ENCODE data around the gene MAB21L4.

The MAB21L4 gene

DNA sequence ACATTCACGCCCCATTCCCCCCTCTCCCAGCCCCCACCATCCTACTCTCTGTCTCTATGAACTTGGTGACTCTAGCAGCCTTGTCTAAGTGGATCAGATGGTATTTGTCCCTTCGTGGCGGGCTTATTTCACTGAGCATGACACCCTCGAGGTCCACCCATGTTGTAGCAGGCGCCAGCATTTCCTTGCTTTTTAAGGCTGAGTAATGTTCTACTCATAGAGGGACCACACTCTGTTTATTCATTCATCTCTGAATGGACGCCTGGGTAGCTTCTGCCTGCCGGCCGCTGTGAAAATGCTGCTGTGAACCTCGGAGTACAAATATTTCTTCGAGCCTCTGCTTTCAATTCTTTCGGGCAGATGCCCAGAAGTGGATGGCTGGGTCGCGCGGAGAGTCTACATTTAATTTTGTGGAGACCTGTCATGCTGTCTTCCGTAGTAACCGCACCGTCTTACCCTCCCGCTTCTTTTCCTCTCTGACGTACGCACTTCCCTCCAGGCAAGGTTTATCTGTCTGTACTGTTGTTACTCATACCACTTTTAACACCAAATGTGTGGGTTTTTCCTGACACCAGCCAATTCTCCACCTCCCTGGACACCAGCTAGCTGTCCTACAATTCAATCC lies 15.8 kb upstream of the MAB21L4 start:
- no peak for DNase-seq

- no peak for DNase-seq
Measured at GRCh38 chr2:240909216-240909974, 13.4 kb upstream of the MAB21L4 start.

GRCh38 chr2:240906911-240907590 lies 11.1 kb upstream of the MAB21L4 start:
- no peak for DNase-seq

GRCh38 chr2:240906141-240906910 lies 10.4 kb upstream of the MAB21L4 start, which contains the start of gene CROCC2:
TSS of gene CROCC2 (plus strand) at chr2:240906336. CDS start at chr2:240906514, 178 bp downstream.
- DNase-seq: no peak

GRCh38 chr2:240905176-240905781 lies 9.3 kb upstream of the MAB21L4 start:
- no peak for DNase-seq

DNA sequence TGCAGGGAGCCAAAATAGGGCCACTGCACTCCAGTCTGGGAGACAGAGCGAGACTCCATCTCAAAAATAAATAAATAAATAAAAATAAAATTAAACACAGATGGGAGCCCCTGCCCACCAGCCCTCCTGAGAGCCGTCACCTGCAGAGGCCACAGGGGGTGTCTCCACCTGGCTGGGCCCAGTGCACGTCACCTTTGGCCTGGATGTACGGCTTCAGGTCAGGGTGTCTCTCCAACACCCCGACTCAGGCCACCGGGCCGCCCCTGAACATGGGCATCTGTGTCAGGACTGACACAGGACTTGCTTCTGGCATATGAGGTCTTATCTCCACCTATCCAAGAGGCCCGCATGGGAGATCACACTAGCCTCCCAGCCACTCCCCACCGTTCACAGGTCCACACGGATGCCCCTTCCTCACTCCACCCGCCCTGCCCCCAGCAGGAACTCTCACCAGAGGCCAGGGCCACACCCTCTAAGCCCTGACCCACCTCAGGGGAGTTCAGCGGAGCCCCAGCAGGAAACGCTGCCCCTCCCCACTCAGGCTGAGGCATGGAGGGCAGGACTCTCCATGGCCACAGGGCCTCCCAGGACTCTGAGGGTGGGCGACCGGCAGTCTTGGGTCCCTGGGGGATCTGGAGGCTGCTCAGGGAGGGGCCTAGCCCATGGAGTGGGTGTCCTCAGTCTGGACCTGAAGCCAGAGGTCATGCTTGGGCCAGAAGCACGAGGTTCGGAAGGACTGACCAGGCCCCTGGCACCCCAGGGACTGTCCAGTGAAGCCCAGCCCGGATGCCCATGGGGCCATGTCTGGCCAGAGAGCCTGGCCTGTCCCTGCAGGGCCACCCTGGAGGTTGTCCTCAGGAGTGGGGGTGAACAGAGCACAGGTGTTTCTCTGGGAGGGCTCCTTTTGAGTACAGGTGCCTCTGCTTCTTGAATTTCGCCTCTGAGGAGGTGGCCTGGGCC lies 8.5 kb upstream of the MAB21L4 start:
- no peak for DNase-seq

DNA sequence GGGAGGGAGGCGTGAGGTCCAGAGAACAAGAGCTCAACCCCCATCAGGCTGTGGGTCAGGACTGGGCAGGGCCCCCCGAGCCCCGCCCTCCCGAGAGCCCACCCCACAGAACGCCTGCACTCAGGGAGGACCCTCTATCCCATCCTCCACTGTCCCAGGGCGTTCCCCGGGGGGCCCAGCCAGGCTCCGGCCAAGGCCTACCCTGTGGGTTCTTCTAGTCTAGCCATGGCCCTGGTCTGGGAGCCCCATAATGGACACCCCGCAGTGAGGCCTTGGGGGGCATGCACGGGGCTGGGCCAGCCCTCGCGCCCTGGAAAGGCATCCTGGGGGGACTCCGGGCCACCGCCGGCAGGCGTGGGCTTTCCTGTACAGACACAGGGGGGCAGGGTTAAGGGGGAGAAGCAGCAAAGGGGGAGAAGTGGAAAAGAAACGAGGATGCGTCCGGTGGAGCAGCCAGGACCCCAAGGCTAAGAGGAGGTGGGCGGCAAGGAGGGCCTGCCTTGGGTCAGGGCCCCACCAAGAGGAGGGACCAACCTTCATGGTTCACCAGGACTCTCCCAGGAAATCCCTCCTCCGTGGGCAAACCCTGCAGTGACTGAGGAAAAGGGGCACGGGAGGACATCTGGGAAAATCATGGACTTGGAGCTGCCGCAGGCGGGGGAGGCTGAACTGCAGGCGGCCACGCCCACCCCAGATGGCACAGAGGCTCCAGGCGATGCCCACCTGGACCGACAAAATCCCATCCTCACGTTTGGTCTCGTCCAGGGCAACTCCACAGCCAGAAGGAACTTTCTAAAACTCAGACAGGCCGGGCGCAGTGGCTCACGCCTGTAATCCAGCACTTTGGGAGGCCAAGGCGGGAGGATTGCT lies 7.5 kb upstream of the MAB21L4 start:
- DNase-seq: no peak

- DNase-seq: no peak
Measured at GRCh38 chr2:240902615-240903041, 6.7 kb upstream of the MAB21L4 start.

GRCh38 chr2:240901986-240902614 lies 6.1 kb upstream of the MAB21L4 start:
- DNase-seq: no peak

DNA sequence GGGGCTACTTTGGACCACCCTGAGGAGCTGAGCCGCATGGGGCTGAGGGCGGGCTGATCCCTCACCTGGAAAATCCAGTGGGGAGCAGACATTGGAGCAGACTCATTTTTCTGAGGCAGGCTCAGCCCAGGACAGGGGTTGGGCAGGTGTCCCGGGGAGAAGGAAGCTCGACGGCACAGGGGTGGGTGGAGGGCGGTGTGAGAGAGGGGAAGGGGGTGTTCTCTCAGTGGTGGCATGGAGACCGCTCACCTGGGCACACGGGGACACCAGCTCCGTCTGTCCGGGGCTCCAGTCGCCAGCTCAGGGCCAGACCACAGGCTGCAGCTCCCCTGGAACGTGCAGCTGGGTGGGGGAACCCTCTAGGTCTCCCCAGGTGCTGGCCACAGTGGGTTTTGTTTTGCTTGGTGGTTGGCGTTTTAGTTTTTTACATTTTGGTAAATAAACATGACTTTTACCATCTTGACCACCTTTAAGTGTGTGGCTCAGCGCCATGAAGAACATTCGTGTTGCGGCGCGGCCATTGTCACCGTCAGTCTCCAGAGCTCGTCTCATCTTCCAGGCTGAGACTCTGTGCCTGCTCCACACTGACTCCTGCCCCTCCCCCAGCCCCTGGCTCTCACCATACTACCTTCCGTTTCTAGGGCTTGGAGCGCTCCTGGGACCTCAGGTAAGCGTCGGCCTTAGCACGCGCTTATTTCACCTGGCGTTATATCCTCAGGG lies 4.3 kb upstream of the MAB21L4 start:
- no peak for DNase-seq

GRCh38 chr2:240899468-240899865 lies 3.5 kb upstream of the MAB21L4 start:
- no peak for DNase-seq

- DNase-seq: no peak
Measured at GRCh38 chr2:240898731-240899467, 2.9 kb upstream of the MAB21L4 start.

GRCh38 chr2:240898108-240898730 lies 2.3 kb upstream of the MAB21L4 start:
- DNase-seq: no peak

DNA sequence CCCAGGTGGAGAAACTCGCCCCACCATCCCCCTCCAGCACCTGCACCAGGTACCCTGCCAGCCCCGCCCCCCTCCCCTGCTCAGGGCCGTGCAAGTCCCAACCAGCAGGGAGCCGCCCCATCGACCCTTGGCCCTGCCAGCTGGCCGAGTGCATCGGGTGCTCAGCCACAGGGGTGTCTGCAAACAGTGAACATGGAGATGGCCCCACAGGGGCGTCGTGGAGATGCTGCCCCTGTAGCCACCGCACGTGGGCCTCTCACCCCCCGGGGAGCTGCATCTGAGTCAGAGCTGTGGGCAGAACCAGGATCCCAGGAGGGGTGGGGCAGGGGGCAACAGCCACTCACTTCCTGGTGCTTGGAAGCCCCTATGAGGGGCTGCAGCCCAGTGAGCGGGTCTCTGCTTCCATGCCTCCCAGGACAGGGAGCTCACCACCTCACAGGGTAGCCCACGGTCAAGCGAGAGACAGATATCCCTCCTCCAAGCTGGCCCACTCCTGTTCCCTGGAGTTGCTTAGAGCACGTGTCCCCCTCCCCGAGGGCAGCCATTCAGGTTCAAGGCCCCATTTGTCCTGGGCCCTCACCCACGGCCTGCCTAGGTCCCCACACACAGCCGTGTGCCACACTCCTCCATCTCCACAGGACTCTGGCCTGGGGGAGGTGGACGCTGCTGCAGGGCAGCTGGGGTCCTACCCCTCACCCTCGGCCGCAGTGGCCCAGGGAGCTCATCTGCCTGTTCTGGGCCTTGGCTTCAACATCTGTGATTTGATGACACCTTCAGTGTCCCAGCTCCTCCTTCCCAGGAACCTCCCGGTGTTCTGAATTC lies 1.1 kb upstream of the MAB21L4 start:
- no peak for DNase-seq

DNA sequence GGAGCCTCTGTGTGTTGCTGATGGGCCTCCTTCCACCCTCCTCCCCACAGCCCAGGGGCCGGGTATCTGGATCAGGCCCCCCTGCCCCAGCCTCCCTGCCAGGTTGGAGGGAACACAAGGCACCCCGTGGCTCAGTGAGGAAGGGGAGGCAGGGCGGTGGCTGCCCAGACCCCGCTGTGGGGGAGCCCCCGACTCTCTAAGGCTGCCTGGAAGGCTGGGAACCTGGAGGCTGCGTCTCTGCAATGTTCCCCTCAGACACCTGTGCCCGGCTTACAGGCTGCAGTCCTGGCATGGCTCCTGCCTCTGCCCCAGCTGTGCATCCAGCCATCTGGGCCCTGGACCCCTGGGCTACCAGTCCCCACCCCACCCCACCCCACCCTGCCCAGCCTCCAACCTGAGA lies 438 bp upstream of the MAB21L4 start:
- DNase-seq: no peak

- no peak for DNase-seq
Measured at GRCh38 chr2:240894836-240895558, 959 bp downstream of the MAB21L4 start.

Measured in inflammatory macrophage treated with lipopolysaccharide for 4 hours (primary cell).